GM18520 (cell line): ENCODE results near the gene AGMO.

Source experiments
- ATAC-seq: cut with Tn5 transposase; IDR thresholded peaks from one replicate; pipeline ENCODE4 v1.9.1; 2021; ENCODE audit not compliant: unreplicated experiment

AGMO gene

DNA sequence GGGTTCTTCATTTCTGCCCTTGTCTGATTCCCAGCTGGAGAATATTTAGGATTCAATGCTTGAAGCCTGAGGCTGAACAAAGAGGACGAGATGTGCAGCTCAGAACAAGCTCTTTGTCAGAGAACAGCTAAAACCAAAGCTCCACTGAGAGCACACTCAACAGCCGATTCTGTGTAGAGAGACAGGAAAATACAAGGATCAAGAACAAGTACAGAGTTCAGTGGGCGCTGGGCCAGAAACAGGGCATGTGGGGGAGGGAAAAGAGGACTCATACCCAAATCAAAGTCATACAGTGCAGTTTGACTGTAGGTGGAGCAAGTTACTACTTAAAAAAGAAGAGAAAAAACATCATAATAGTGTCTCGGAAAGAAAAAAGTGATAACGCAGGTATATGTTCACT lies at the start of gene AGMO:
TSS of gene AGMO (minus strand) at position 181 of the 400 bp plus-strand sequence.
- ATAC-seq, result no peak

DNA sequence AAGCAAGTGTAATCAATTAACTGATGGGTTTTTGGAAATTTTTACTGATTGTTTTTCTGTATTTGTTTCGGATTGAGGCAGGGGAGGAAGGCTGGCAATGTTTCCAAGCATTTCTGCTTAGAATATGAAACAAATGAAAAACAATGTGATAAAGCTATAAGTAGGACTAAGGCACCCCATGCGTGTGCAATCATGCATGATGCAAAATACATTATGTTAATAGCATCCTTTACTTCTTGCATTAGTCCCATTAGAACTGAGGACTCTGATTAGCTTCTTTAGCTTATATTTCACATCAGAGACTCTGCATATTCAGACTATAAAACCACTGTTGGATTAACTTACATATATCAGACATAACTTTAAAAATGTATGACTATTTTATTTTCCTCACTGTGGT lies 48.7 kb upstream of the AGMO start:
- no peak for ATAC-seq

DNA sequence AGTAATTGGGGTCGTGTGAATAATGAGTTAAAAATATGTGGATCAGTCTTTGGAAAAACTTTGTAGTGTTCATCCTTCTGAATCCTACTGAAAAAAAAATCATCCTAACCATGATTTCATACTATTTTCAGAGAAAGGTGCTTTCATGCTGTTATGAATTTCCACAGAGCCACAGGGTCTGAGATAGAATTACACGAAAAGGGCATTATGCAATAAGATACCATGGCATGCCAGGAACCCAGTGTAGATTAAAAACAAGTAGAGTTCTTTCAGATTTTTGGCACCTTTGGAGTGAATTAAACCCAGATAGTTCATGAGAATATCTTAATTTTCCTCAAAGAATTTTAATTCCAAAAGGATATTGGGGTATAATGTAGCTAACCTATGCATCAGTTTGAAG lies 47.5 kb upstream of the AGMO start:
- ATAC-seq, result no peak

DNA sequence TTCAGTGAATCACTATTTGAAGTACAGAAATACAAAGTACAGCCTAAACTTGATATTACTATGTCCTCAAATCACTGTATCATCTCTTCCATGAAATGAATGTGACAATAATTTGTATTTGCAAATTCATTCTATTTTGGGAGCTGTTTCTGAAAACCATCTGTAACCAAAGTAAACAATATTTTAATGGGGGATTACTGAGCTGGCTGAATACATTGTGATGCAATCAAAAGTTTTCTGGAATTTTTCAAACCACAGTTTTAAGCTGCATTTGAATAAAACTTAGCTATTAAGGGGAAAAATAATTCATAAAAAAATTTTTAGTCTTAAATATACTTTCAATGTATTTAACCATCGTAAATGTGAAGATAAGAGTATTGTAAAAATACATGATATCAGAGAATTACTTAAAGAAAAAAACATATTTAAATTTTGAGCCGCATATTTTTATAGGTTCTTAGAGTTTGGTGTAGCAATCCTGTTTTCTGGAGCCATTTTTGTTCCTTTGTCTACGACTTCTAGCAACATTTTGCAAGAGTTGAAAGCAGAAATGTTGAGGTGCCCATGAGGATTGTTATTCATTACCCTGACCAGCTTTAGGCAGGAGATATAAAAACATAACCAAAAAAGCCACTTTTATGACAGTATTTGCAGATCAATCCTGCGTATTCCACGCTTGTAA lies 45.9 kb upstream of the AGMO start:
- ATAC-seq, result no peak

DNA sequence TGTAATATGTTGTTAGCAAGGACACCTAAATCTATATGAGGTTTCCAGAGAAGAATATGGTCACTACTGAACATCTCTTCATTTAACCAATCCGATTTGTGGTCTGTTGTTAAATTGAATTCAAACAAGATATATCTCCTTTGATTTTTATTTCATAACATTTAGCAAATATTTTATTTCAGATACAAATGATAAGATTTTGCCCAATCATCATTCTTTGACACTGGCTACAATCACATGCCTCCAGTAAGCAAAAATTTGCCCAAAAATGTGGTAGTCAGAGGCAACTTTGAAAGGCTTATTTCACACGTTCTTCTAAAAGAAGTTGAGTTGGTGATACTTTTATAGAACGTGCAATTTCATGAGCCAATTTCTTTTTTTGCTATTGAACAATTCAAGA lies 44.7 kb upstream of the AGMO start:
- ATAC-seq, result no peak

DNA sequence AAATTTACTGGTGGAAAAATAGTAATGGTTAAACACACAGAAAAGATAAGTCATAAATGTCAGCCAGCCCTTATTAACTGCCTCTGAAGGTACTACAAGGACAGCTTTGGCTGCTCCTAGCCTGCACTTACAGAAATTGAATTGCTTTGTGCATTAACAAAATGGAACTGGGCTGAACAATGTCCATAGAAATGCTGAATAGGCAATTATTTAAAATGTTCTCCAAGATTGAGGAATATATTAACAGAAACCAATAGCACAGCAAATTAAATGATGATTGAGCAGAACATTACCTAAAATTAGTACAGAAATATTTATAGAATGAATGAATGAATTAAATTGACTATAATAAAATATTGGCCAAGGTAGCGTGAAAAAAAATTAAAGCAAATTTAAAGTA lies 42.4 kb upstream of the AGMO start:
- no peak for ATAC-seq

DNA sequence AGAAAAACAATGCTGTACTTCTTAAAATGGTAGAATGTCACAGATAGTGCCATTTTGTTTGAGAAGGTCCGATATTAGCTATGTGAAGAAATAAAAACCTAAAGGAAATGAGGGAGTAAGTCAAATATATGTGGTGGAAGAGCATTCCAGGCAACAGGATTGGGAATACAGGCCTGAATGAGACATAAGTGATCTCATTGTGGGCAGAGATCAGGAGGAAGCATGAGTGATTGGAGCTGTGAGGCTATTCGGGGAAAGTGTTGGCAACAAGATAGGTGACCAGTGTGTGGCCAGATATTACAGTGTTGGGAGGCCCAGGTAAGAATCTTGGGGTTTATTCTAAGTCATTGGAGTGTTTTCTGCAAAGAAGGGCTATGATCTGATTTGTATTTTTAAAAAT lies 41.3 kb upstream of the AGMO start:
- no peak for ATAC-seq

DNA sequence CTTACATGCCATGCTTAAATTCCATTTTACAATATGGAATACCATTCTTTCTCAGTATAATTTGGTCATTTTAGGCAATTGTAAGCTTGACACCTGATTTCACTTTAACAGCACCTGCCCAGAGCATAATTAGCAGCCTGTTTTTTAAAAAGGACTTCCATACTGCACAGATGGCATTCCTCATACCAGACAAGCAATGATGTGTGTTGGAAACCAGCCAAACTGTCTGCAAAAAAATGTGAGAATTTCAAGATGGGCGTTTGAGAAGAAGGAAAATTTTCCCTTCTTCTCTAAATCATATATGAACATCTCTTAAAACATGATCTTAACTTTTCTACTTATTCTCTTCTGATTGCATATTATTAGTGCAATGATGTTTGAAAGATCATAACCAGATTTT lies 40.4 kb upstream of the AGMO start:
- ATAC-seq, result no peak

DNA sequence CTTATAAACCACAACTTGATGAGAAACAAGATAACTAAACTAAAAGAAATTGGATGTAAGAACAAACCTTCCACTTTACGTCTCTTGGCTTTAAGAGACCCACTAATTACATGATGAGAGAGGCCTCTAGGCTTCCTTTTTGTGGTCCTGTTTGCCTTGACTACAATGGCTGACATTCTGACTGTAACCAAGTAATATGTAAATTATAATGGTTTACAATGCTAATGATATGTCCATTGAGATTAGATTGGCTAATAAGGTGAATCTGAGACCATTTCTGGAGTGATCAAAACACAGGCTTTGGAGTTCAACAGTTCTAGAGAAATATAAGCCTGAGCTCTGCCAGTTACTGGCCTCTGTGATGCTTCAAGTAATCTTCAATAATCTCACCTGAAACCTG lies 39.4 kb upstream of the AGMO start:
- ATAC-seq, result no peak

DNA sequence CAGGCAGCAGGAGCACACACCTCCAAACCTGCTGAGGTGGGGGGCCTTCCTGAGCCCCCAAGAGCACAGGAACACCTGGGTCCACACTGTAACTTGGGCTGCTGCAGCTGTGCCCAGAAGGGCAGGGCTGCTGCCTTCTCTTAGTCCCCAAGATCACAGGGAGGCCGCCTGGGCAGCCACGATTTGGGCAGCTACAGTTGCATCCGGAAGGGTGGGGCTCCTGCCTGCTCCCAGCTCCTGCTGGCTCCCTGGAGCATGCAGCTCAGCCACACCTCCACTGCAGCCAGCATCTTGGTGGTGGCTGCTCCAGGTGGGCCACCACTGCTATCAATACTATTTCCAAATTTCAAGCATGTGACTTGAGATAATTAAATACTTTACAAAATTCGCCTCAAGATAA lies 38.5 kb upstream of the AGMO start:
- ATAC-seq, result no peak

DNA sequence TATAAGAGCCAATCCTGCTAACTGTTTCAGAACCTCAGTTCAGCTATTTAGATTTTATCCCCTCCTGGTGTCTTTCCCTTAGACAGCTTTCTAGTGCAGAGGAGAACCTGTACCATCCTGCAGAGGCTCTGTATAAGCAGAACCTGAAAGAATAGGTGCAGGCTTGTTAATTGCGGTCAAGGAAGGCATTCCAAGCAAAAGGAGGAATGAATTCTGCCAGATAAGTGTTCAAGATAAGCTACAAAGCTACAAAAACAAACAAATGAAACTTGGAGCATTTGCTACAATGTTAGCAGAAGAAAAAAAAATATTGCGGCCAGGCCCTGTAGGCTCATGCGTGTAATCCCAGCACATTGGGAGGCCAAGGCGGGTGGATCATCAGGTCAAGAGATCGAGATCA lies 32.6 kb upstream of the AGMO start:
- no peak for ATAC-seq

DNA sequence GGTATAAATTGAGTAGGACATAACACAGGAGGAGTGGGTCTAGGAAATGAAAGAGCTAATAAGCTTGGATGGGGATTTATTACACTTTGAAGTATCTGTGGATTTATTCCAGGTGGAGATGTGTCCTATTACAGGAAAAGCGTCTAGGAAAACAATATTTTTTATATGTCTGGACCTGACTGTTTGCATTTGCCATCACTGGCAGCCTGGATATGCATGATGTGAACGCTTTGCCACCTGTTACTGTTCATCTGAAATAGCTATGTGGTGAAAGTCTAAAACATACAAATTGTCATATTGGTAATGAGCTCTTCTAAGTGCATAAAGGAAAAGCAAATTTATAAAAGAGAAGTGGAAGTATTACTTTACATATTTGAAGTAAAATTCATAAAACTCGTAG lies 31.6 kb upstream of the AGMO start:
- ATAC-seq, result no peak

DNA sequence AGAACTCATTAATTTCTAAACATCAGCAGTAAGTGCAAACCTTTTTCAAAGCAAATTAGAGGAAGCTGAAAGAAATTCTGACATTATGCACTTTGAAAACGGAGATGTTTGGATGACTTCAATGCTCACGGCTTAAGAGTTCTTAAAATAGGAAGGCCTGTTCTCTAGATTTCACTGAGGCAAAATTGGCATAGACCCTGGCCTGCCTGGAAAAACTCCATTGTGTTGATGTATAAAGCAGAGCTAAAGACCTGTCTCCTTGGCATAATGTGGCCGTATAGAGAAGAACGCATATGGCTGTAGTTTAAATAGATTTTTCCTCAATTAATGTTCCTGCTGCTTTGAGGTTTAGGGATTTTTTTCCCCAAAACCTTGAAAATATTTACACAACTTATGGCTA lies 24.5 kb upstream of the AGMO start:
- no peak for ATAC-seq

DNA sequence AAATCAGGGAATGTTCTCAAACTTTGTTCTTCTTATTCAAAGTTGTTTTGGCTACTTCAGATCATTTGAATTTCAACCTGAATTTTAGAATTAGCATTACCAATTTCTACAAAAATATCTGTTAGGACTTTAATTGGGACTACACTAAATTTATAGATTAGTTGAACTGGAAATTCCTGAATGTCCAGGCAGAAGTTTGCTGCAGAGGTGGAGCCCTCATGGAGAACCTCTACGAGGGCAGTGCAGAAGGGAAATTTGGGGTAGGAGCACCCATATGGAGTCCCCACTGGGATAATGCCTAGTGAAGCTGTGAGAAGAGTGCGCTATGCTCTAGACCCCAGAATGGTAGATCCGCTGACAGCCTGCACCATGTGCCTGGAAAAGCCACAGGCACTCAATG lies 22.8 kb upstream of the AGMO start:
- no peak for ATAC-seq

DNA sequence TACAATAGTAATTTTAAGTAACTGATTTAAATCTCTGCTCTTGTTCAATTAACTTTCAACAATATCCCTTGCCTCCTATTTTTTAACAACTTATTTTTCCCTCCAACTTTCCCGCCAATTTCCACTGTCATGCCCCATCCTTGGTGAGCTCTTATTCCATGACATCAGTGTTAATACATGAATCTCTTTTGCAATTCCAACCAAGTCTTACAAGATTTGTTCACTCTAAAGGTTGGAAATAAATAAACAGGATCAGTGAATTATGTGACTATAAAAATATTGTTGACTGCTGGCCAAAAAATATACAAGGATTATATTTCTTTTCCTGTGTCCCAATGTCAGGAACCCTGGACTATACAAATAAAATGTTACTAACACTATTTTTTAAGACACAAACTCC lies 21.0 kb upstream of the AGMO start:
- ATAC-seq, result no peak

DNA sequence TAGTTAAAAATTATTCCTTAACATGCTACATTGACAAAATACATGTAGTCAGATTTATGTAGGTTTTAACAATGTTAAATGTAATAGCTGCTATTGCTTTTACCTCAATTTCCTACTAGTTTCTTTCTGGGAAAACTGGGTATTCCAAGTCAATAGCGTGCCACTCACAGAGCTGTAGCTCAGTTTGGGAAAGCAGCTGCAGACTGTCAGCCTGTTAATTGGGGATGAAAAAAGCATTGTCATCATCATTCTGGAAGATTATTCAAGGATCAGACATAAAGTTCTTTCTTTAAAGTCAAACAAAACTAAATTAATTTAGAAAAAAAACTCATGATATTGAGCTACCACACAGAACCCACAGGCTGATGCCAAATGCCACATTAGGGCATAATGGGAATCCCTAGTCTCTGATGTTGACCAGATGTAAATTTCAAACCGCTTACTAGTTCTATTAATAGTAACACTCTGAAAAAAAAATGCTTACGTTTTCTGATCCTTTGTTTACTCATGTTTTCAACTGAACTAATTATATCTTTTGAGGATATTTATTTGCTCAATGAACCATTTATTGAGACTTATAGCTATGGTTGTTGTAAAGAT lies 19.6 kb upstream of the AGMO start:
- ATAC-seq, result no peak

DNA sequence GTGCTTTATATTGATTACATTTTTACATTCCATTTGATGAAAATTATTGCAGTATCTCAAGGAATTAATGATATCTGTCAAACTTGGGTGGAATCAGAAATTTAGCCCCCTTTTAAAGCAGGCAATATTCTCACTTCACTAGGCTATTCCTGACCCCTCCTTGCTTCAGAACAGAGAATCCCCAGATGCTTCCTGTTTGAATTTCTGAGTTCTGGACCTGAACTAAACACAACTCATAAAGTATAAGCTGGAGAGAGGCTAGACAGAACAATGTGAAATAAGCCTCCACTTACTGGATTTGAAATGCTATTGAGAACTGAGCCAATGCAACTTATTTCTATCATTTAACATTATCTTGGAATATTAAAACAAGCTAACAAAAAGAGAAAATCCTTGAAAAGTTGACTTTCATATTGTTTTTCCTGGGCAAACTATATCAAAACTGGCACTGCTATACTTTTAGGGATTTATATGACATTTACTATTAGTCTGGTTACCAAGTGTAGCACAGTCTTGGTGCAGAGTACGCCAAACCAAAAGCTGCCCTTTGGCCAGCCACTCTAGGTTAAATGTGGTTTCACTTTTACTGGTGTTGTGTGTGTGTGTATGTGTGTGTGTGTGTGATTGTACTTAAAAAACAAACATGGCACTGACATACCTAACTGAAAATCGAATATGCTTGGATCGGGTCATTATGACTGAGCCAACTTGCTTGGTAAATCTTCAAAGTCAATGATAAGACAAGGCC lies 19.0 kb upstream of the AGMO start:
- ATAC-seq, result no peak

DNA sequence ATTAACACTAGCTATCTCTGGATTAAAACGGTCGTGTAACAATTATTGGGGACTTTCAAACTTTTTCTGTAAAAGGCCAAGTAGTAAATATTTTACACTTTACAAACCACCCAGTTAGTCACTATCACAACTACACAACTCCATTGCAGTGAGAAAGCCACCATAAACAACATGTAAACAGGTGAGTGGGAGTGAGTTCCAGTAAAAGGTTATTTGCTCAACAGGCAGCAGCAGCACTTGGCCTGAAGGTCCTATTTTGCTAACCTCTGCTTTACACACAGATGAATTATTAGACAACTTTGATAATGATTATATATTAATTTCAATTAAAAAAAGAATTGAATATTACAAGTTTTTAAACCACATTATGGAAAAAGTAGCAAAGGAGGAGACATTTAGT lies 15.8 kb upstream of the AGMO start:
- no peak for ATAC-seq

DNA sequence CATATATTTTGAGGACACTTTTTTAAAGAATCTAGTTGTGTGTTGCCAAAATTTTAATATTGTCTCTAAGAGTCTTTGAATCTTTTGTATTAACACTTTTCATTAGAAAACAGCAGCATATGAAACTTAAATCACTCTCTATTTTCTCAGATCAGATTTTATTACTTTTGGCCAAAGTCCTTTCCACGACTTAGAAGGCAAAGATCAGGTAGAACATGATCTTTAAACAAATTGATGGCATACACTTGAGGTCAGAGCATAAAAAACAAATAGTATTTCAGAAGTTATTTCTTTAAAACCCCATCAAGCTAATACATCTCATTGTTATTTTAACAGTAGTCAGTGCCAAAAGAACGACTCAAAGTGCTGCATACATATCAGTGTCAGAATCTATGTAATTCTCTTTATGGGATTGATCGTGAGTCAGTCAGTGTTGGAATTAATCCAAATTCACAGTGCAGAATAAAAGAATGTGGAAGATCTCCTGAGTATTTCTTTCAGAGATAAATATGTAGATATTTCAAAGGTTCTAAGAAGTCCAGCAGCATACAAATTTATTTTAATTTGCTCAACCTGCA lies 9.6 kb upstream of the AGMO start:
- ATAC-seq, result no peak

DNA sequence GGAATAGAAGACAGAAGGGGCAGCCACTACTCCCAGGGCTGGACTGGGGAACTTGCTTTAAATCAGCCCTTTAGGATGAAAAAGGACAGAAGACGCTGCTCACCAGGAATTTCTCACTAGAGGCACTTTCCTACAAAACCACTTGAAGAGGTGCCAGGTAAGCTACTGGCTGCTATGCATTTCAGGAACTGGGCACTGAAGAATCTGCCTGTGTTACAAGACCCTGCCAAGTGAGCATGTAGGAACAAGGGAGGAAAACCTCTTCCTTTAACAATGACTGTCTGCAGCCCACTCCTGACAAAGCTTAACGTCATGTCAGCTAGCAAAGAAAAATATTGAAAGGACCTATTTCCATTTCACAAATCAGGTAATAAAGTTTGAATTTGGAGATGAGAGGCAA lies 5.8 kb upstream of the AGMO start:
- no peak for ATAC-seq

DNA sequence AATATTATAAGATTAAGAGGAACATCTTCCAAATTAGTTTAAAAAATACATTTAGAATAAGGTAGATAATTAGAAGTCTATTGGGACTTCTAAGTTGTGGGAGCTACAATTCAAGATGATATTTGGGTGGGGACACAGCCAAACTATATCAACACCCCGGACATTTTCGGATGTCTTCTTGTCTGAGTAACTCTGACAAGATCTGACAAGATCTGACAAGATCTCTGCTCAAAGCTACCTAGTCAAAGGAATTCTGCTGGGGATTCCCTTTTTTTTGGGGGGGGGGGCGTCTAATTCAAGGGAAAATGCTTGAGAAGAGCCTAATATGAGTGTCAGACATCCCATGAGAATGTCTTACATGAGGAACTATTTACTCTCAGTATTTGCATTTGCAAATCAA lies 5.2 kb upstream of the AGMO start:
- no peak for ATAC-seq

DNA sequence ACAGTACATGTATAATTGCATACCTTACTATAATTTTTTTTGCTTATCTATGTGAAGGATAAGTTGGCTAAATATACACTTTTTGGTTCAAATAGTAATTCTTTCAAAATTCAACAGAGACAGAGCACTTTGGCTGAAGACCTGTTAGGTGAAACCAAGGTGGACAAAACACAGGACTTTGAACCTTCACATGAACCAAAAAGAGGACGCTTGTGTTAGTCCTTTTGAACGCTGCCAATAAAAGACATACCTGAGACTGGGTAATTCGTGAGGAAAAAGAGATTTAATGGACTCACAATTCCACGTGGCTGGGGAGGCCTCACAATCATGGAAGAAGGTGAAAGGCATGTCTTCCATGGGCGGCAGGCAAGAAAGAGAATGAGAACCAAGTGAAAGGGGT lies 4.7 kb upstream of the AGMO start:
- no peak for ATAC-seq
